ENCODE results near the gene FCGR3A.

The FCGR3A gene

GRCh38 chr1:161497961-161498360, 51.7 kb downstream of the FCGR3A start:
- Histone ChIP-seq H2AFZ (ENCODE audit: low read depth, low read length) (no peak overlapping the region), H3K4me2 (ENCODE audit: low read length) (no peak overlapping the region)
- TF ChIP-seq EZH2phosphoT487 (IDR thresholded peaks at IDR 0.05; ENCODE audit: low read depth) (no peak), CTCF (IDR thresholded peaks at IDR 0.05; ENCODE audit: low read depth, low read length) (no peak)

GRCh38 chr1:161495490-161495889, 54.1 kb downstream of the FCGR3A start:
- Histone ChIP-seq H3K36me3 (replicated peaks; ENCODE audit: low read depth, low read length) (no peaks in the 10 kb centered on the region), H3K27me3 (ENCODE audit: low read depth, low read length) (peaks cover 8% of the 10 kb centered on the region), H3K79me2 (ENCODE audit: low read length) (no peaks in the 10 kb centered on the region), H3K4me1 (ENCODE audit: low read length) (peaks cover 27% of the 10 kb centered on the region), H4K20me1 (ENCODE audit: insufficient read depth, low read length) (no peaks in the 10 kb centered on the region), H3K4me3 (ENCODE audit: low read length) (no peak overlapping the region), H3K4me2 (ENCODE audit: low read length) (no peak overlapping the region), H3K9me3 (ENCODE audit: insufficient read depth, low read length) (no peaks in the 10 kb centered on the region), H3K9ac (ENCODE audit: low read length) (no peak overlapping the region), H3K27ac (ENCODE audit: low read length) (no peak overlapping the region), H2AFZ (ENCODE audit: low read depth, low read length) (no peak overlapping the region)
- TF ChIP-seq EZH2phosphoT487 (IDR thresholded peaks at IDR 0.05; ENCODE audit: low read depth), result no peak
- no peak for TF ChIP-seq CTCF (IDR thresholded peaks at IDR 0.05; ENCODE audit: low read depth, low read length)

More at GRCh38 chr1:161497961-161498360, 51.7 kb downstream of the FCGR3A start:
- Histone ChIP-seq H3K9ac (ENCODE audit: low read length) (no peak overlapping the region), H3K4me3 (ENCODE audit: low read length) (no peak overlapping the region), H3K79me2 (ENCODE audit: low read length) (no peaks in the 10 kb centered on the region), H4K20me1 (ENCODE audit: insufficient read depth, low read length) (no peaks in the 10 kb centered on the region), H3K9me3 (ENCODE audit: insufficient read depth, low read length) (no peaks in the 10 kb centered on the region), H3K27ac (ENCODE audit: low read length) (no peak overlapping the region), H3K27me3 (ENCODE audit: low read depth, low read length) (no peaks in the 10 kb centered on the region), H3K4me1 (ENCODE audit: low read length) (peaks cover 27% of the 10 kb centered on the region), H3K36me3 (replicated peaks; ENCODE audit: low read depth, low read length) (no peaks in the 10 kb centered on the region)

GRCh38 chr1:161494091-161494735, 55.4 kb downstream of the FCGR3A start:
- H3K9ac ChIP-seq (ENCODE audit: low read length), result no peak overlapping the region
- H3K4me2 ChIP-seq (ENCODE audit: low read length), result no peak overlapping the region
- H3K4me3 ChIP-seq (ENCODE audit: low read length), result no peak overlapping the region
- no peak for TF ChIP-seq EZH2phosphoT487 (IDR thresholded peaks at IDR 0.05; ENCODE audit: low read depth)
- no peak for TF ChIP-seq CTCF (IDR thresholded peaks at IDR 0.05; ENCODE audit: low read depth, low read length)
- H3K9me3 ChIP-seq (ENCODE audit: insufficient read depth, low read length), result no peaks in the 10 kb centered on the region
- peaks cover 19% of the 10 kb centered on the region for H3K27me3 ChIP-seq (ENCODE audit: low read depth, low read length)
- H3K4me1 ChIP-seq (ENCODE audit: low read length), result peaks cover 15% of the 10 kb centered on the region
- H3K79me2 ChIP-seq (ENCODE audit: low read length), result no peaks in the 10 kb centered on the region
- no peak overlapping the region for H3K27ac ChIP-seq (ENCODE audit: low read length)
- H3K36me3 ChIP-seq (replicated peaks; ENCODE audit: low read depth, low read length), result no peaks in the 10 kb centered on the region
- no peak overlapping the region for H2AFZ ChIP-seq (ENCODE audit: low read depth, low read length)
- no peaks in the 10 kb centered on the region for H4K20me1 ChIP-seq (ENCODE audit: insufficient read depth, low read length)

- TF ChIP-seq EZH2phosphoT487 (IDR thresholded peaks at IDR 0.05; ENCODE audit: low read depth), result no peak
- no peak for TF ChIP-seq CTCF (IDR thresholded peaks at IDR 0.05; ENCODE audit: low read depth, low read length)
- Histone ChIP-seq H3K27ac (ENCODE audit: low read length) (no peak overlapping the region), H3K4me1 (ENCODE audit: low read length) (peaks cover 10% of the 10 kb centered on the region), H3K4me2 (ENCODE audit: low read length) (no peak overlapping the region), H3K9me3 (ENCODE audit: insufficient read depth, low read length) (no peaks in the 10 kb centered on the region), H3K36me3 (replicated peaks; ENCODE audit: low read depth, low read length) (no peaks in the 10 kb centered on the region), H3K9ac (ENCODE audit: low read length) (no peak overlapping the region), H3K79me2 (ENCODE audit: low read length) (no peaks in the 10 kb centered on the region), H3K4me3 (ENCODE audit: low read length) (no peak overlapping the region), H4K20me1 (ENCODE audit: insufficient read depth, low read length) (no peaks in the 10 kb centered on the region), H2AFZ (ENCODE audit: low read depth, low read length) (no peak overlapping the region), H3K27me3 (ENCODE audit: low read depth, low read length) (peaks cover 26% of the 10 kb centered on the region)
Observed at GRCh38 chr1:161492827-161493226, 56.8 kb downstream of the FCGR3A start.
